ENCODE data around the gene HTRA1. TPM values are rescaled to one million over a fixed set of nuclear protein-coding genes. Genes with fewer than 3 reads are reported as not detected.

HTRA1 gene
- polyA plus RNA-seq, 1 of the 3 experiments (the other 2 are of a cell fraction), result 291 TPM

DNA sequence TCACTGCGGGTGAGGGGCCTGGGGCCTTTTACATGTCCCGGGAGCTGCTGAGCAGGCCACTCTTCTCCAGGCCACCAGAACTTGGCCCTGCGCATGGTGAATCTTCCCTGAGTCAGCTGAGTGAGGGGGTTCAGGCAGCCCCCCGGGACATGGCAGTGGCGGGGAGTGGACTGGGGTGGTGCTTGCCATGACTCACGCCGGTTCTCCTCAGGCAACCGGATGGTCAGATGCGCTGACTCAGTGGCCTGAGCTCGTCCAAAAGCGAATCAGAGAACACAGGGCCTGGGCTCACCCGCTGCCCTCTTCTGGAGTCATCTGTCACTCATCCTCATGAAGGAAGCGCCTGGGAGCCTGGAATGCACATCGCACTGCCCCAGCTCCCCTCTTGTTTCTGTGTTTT is 33.5 kb downstream of the HTRA1 start (continued):
- no peak for TF ChIP-seq FOXJ3 (CRISPR knock-in tag; IDR thresholded peaks at IDR 0.05)

DNA sequence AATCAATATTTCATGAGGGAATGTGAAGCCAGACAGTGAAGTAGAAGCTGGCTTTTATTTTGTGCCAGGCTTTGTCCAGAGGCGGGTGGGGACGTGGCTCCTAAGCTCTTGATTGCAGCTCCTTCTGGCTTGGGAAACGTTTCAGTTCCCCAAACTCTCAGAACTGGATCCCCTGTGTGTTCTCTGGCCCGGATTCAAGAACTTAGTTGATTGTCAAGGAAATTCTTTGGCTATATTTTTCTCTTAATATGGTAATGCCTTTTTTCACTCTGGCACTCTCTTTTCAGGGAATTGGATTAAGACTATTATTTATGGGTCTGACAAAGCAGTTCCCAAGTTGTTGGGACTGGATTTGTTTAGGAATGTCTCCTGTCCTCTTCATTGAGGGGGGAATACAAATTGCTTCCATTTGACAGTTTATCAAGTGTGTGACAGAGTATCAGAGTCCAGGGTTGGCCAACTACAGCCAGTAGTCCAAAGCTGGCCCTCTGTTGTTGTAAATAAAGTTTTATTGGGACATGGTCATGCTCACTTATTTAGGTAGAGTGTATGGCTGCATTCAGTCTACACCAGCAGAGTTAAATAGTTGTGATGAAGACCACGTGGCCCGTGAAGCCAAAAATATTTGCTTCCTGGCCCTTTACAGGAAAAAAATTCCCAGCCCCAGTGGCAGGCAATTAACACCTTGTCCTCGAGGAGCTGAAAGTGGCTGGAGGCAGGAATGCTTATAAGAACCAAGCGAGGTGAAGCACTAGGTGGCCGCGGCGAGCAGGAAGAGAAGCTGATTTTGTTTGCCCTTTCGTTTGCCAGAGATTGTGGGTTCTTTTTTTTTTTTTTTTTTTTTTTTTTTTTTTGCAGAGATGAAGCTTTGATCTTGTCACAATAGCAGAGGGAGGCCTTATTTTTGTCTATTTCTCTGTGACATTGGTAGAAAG is 34.3 kb downstream of the HTRA1 start:
- ChIA-PET POLR2A (no interaction called here), CTCF (interaction anchor here (1.3 to 3.4 kb wide), 3 partner anchors 16 to 70 kb away, joined by 3 to 11 read pairs (median 9); no protein-coding TSS in a partner anchor)
- Histone ChIP-seq H3K36me3 (replicated peaks in 1 of 2; ENCODE audit: control insufficient read depth in 1 of 2, insufficient read depth in 2 of 2, low read length in 1 of 2) (peaks cover 1 to 3% of the 10 kb centered on the region in 2 experiments), H3K27me3 (ENCODE audit: insufficient read depth) (no peaks in the 10 kb centered on the region), H3F3A (replicated peaks; ENCODE audit: insufficient read depth) (peaks cover 15% of the 10 kb centered on the region), H3K27ac (ENCODE audit: low read depth in 2 of 2, low read length in 1 of 2) (peak overlapping the region in 1 of 2 experiments; percentile 83; a peak in 3 of 4 replicates), H3K9ac (no peak overlapping the region), H3K9me3 (no peaks in the 10 kb centered on the region), H3K4me3 (ENCODE audit: low read depth in 2 of 2, low read length in 1 of 2) (no peak overlapping the region), H3K4me2 (peak overlapping the region; percentile 61), H4K20me1 (ENCODE audit: insufficient read depth) (no peaks in the 10 kb centered on the region), H3K4me1 (ENCODE audit: control insufficient read depth in 1 of 2, insufficient read depth in 2 of 2, low read depth in 1 of 2, low read length in 1 of 2) (peaks cover 0 to 18% of the 10 kb centered on the region in 2 experiments; a peak in 2 of 4 replicates), H3K9me2 (no peaks in the 10 kb centered on the region), H3K79me2 (ENCODE audit: insufficient read depth) (no peaks in the 10 kb centered on the region; the same call in 1 of the 2 replicates), H2AFZ (ENCODE audit: low read depth) (no peak overlapping the region)
- WGBS (ENCODE audit: low lambda C conversion rate), result 87% methylated on average over 12 of the region's 12 CpGs
- TF ChIP-seq NFIC (IDR thresholded peaks at IDR 0.05; ENCODE audit: borderline replicate concordance), result no peak
- TF ChIP-seq RFX5 (IDR thresholded peaks at IDR 0.05; ENCODE audit: low read length), result no peak
- TF ChIP-seq REST (IDR thresholded peaks at IDR 0.05; ENCODE audit: low read depth, low read length), result no peak
- TF ChIP-seq RXRA (IDR thresholded peaks at IDR 0.05; ENCODE audit: borderline replicate concordance, low read depth), result no peak
- no peak for TF ChIP-seq GATA2 (CRISPR knock-in tag; IDR thresholded peaks at IDR 0.05)
- TF ChIP-seq RAD21 (IDR thresholded peaks at IDR 0.05; ENCODE audit: low read length), result no peak
- TF ChIP-seq TEAD4 (IDR thresholded peaks at IDR 0.05; ENCODE audit: borderline replicate concordance, insufficient read depth), result no peak
- no peak for TF ChIP-seq MEF2A (IDR thresholded peaks at IDR 0.05; ENCODE audit: borderline replicate concordance, low read depth)
- TF ChIP-seq MXI1 (IDR thresholded peaks at IDR 0.05; ENCODE audit: low read depth, low read length), result no peak
- TF ChIP-seq, protein P1, sequence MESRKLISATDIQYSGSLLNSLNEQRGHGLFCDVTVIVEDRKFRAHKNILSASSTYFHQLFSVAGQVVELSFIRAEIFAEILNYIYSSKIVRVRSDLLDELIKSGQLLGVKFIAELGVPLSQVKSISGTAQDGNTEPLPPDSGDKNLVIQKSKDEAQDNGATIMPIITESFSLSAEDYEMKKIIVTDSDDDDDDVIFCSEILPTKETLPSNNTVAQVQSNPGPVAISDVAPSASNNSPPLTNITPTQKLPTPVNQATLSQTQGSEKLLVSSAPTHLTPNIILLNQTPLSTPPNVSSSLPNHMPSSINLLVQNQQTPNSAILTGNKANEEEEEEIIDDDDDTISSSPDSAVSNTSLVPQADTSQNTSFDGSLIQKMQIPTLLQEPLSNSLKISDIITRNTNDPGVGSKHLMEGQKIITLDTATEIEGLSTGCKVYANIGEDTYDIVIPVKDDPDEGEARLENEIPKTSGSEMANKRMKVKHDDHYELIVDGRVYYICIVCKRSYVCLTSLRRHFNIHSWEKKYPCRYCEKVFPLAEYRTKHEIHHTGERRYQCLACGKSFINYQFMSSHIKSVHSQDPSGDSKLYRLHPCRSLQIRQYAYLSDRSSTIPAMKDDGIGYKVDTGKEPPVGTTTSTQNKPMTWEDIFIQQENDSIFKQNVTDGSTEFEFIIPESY (IDR thresholded peaks at IDR 0.05; ENCODE audit: borderline replicate concordance, low read depth), result no peak
- no peak for TF ChIP-seq SIN3A (IDR thresholded peaks at IDR 0.05; ENCODE audit: borderline replicate concordance, low read depth, low read length)
- DNase-seq, result no peak

Measured in SK-N-SH (cell line).